K562 (cell line): ENCODE data around the gene ADAM19. TPM values are rescaled to one million over a fixed set of nuclear protein-coding genes. Genes with fewer than 3 reads are reported as not detected.

Experiments used
- ATAC-seq: fragments of 200-7000 bp; cut with Tn5 transposase; 3 replicates; pipeline ENCODE4 v1.9.1; 2020; ENCODE audit warnings: moderate library complexity
- BruUV-seq: library from RNA; stranded (reverse); fragments of 400-500 nt; replicated peaks from 2 replicates; lab custom pipeline; 2021; lab: Mats Ljungman, UMichigan
- CTCF ChIA-PET: fragments of 300-600 bp; formaldehyde crosslinking; extraction: SDS; loops from one replicate; lab custom pipeline; 2021; ENCODE audit warnings: low intra/inter-chr PET ratio; lab: Yijun Ruan, JAX
- POLR2A ChIA-PET: fragments of 300-600, 350-650 bp; sonication (Branson Sonifier 250); formaldehyde crosslinking; extraction: SDS; loops from one replicate; lab custom pipeline; 2021; ENCODE audit warnings: antibody characterized with exemption, inconsistent platforms; lab: Yijun Ruan, JAX
- DNase-seq, 4 experiments: peaks; one replicate each; pipeline versions ENCODE4 v3.0.0 to v3.0.0-alpha.2; 2011 to 2018; ENCODE audit warnings: low spot score in 3 of 4, mixed read lengths in 3 of 4; ENCODE audit errors: extremely low read depth in 1 of 4
- FAIRE-seq: peaks from 2 replicates; lab custom pipeline; 2011; peaks lifted over from hg19 to GRCh38; lab: Jason Lieb, UNC
- H2AFZ ChIP-seq: 2 replicates; pipeline ENCODE4 v1.6.0; 2011; ENCODE audit warnings: low read depth, low read length, control low read depth, inconsistent platforms
- H3K27ac ChIP-seq: fragments of 200-600 bp; 3 replicates; pipeline ENCODE4 v1.8.0; 2011; ENCODE audit warnings: low read depth, mild to moderate bottlenecking, control low read depth, inconsistent platforms, low read length, moderate library complexity, mixed read lengths; ENCODE audit errors: extremely low read depth
- H3K27me3 ChIP-seq, 2 experiments: fragments of 300-600 bp in 1 of 2; 2 replicates in 1 of 2; 3 replicates in 1 of 2; pipeline versions ENCODE4 v1.6.0 to v1.8.0; 2011; ENCODE audit warnings: inconsistent platforms in 2 of 2, low read length in 2 of 2, mild to moderate bottlenecking in 1 of 2, mixed read lengths in 1 of 2, moderate library complexity in 1 of 2; ENCODE audit not compliant: control insufficient read depth in 2 of 2, insufficient read depth in 2 of 2
- H3K36me3 ChIP-seq: fragments of 300-600 bp; 3 replicates; pipeline ENCODE4 v1.8.0; 2011; ENCODE audit warnings: mild to moderate bottlenecking, low read length, inconsistent platforms; ENCODE audit not compliant: control insufficient read depth, insufficient read depth
- H3K4me1 ChIP-seq, 2 experiments: fragments of 200-600 bp in 1 of 2; replicated peaks in 1 of 2; 2 replicates in 1 of 2; 3 replicates in 1 of 2; pipeline versions ENCODE4 v1.5.1 to v1.8.0; 2011; ENCODE audit warnings: inconsistent platforms in 2 of 2, low read length in 2 of 2, mild to moderate bottlenecking in 1 of 2, mixed read lengths in 1 of 2, moderate library complexity in 1 of 2; ENCODE audit not compliant: control insufficient read depth in 2 of 2, insufficient read depth in 2 of 2
- H3K4me2 ChIP-seq: 2 replicates; pipeline ENCODE4 v1.6.1; 2011; ENCODE audit warnings: low read length, control low read depth, inconsistent platforms, mixed read lengths; ENCODE audit not compliant: insufficient read depth
- H3K4me3 ChIP-seq: fragments of 200-600 bp; sonication (generic), shearing (Covaris generic); 2 replicates; pipeline ENCODE4 v1.5.1; 2016; ENCODE audit warnings: control low read depth, inconsistent platforms
- H3K79me2 ChIP-seq: fragments of 200-600 bp; 3 replicates; pipeline ENCODE4 v1.8.0; 2011; ENCODE audit warnings: low read length, inconsistent platforms; ENCODE audit not compliant: control insufficient read depth, insufficient read depth
- H3K9ac ChIP-seq, 2 experiments: 2 replicates each; pipeline versions ENCODE4 v1.6.0 to v1.6.1; 2011; ENCODE audit warnings: low read depth in 2 of 2, low read length in 2 of 2, control low read depth in 1 of 2, inconsistent platforms in 1 of 2, mild to moderate bottlenecking in 1 of 2, mixed read lengths in 1 of 2; ENCODE audit not compliant: insufficient read depth in 1 of 2
- H3K9me1 ChIP-seq: one replicate; pipeline ENCODE4 v1.6.0; 2011; ENCODE audit warnings: inconsistent platforms, mild to moderate bottlenecking, low read length, moderate library complexity; ENCODE audit not compliant: control insufficient read depth, insufficient read depth
- H3K9me3 ChIP-seq: replicated peaks from 2 replicates; pipeline ENCODE4 v1.5.1; 2011; ENCODE audit warnings: low read depth, low read length, inconsistent platforms; ENCODE audit not compliant: control insufficient read depth, insufficient read depth
- H4K20me1 ChIP-seq: replicated peaks from 2 replicates; pipeline ENCODE4 v1.6.1; 2011; ENCODE audit warnings: low read length, inconsistent platforms, mixed read lengths; ENCODE audit not compliant: control insufficient read depth, insufficient read depth
- ADNP ChIP-seq: fragments of 200-800 bp; sonication (Bioruptor generic); IDR thresholded peaks from 2 replicates; pipeline ENCODE4 v1.6.1; 2016; ENCODE audit warnings: missing genetic modification characterization, missing compliant biosample characterization
- EP400 ChIP-seq: fragments of 450-650 bp; IDR thresholded peaks from 2 replicates; pipeline ENCODE4 v1.6.1; 2017; ENCODE audit warnings: antibody characterized with exemption, mild to moderate bottlenecking, moderate library complexity
- ESRRA ChIP-seq: fragments of 450-650 bp; IDR thresholded peaks from 2 replicates; pipeline ENCODE4 v1.6.1; 2014; ENCODE audit warnings: low read depth, mild to moderate bottlenecking, moderate library complexity, borderline replicate concordance
- ETV5 ChIP-seq: sonication (generic); formaldehyde crosslinking; IDR thresholded peaks from 2 replicates; pipeline ENCODE4 v1.4.0; 2020; ENCODE audit warnings: low read depth, mild to moderate bottlenecking, missing genetic modification reagents
- FUS ChIP-seq: fragments of 200-400 bp; formaldehyde crosslinking; optimal IDR thresholded peaks from 2 replicates; pipeline ENCODE3; 2017; ENCODE audit warnings: low read depth, low read length
- KAT2B ChIP-seq: IDR thresholded peaks from one replicate; pipeline ENCODE4 v1.6.1; 2012; ENCODE audit warnings: low read depth, mild to moderate bottlenecking, control low read depth, inconsistent platforms, low read length, moderate library complexity
- MAFF ChIP-seq: IDR thresholded peaks from 2 replicates; pipeline ENCODE4 v1.6.1; 2012; ENCODE audit warnings: low read length, improper control_type of control experiment
- MCM5 ChIP-seq: fragments of 450-650 bp; IDR thresholded peaks from 2 replicates; pipeline ENCODE4 v1.6.1; 2016; ENCODE audit warnings: low read depth
- NR4A1 ChIP-seq, 2 experiments: fragments of 250-450 bp in 1 of 2; fragments of 450-650 bp in 1 of 2; sonication (Bioruptor Pico) in 1 of 2; IDR thresholded peaks; 2 replicates each; pipeline versions ENCODE4 v1.4.0 to v1.6.1; 2016 to 2020; ENCODE audit warnings: mild to moderate bottlenecking in 2 of 2, missing compliant biosample characterization in 1 of 2, missing genetic modification characterization in 1 of 2, moderate library complexity in 1 of 2
- PHB2 ChIP-seq: fragments of 450-650 bp; IDR thresholded peaks from 2 replicates; pipeline ENCODE4 v1.6.1; 2017; ENCODE audit warnings: low read depth
- PML ChIP-seq: IDR thresholded peaks from 2 replicates; pipeline ENCODE4 v1.6.1; 2012; ENCODE audit warnings: low read length, inconsistent platforms
- PYGO2 ChIP-seq: fragments of 450-650 bp; IDR thresholded peaks from 2 replicates; pipeline ENCODE4 v1.6.1; 2016; ENCODE audit warnings: mild to moderate bottlenecking, missing genetic modification characterization, moderate library complexity, missing compliant biosample characterization
- RBM39 ChIP-seq: fragments of 200-400 bp; formaldehyde crosslinking; optimal IDR thresholded peaks from 2 replicates; pipeline ENCODE3; 2018; ENCODE audit warnings: low read depth, low read length
- U2AF1 ChIP-seq: fragments of 200-400 bp; formaldehyde crosslinking; optimal IDR thresholded peaks from 2 replicates; pipeline ENCODE3; 2017; ENCODE audit warnings: mild to moderate bottlenecking, low read depth, low read length, moderate library complexity
- U2AF2 ChIP-seq: fragments of 200-400 bp; formaldehyde crosslinking; optimal IDR thresholded peaks from 2 replicates; pipeline ENCODE3; 2017; ENCODE audit warnings: low read depth, mild to moderate bottlenecking, low read length
- ZFP36 ChIP-seq: fragments of 150-350 bp; IDR thresholded peaks from 2 replicates; pipeline ENCODE4 v1.6.1; 2018; ENCODE audit warnings: low read length, low read depth; ENCODE audit not compliant: partially characterized antibody
- ZNF445 ChIP-seq: fragments of 250-450 bp; sonication (Bioruptor Pico); IDR thresholded peaks from 2 replicates; pipeline ENCODE4 v1.4.0; 2020; ENCODE audit warnings: low read depth, mild to moderate bottlenecking, moderate library complexity
- ZNF764 ChIP-seq: fragments of 250-450 bp; sonication (Bioruptor Pico); IDR thresholded peaks from 2 replicates; pipeline ENCODE4 v1.4.0; 2020; ENCODE audit warnings: low read depth, mild to moderate bottlenecking, moderate library complexity
- WGBS: fragments of 100-300 bp; shearing (Covaris generic); methylation state at CpG from one replicate; pipeline ENCODE4 v1.1.6; 2016; ENCODE audit warnings: low coverage, mixed read lengths; ENCODE audit not compliant: insufficient coverage; ENCODE audit errors: missing lambda C conversion rate; 5-methylcytosine and 5-hydroxymethylcytosine counted together
- in situ Hi-C: fragments of 300-500 bp; cut with MboI; formaldehyde crosslinking; loops from 4 replicates; pipeline ENCODE4 v1.15.0; 2018; ENCODE audit warnings: inconsistent platforms, mixed read lengths
- intact Hi-C: fragments of 100-400 bp; cut with micrococcal nuclease; formaldehyde crosslinking; loops from 2 replicates; pipeline ENCODE4 v1.14.2; 2022
- polyA plus RNA-seq, 8 experiments: library from polyadenylated mRNA; depleted of rRNA in 4 of 8; stranded (reverse) in 5 of 8; unstranded in 3 of 8; fragments of >200 nt; fragmentation: Nextera tagmentation in 2 of 8; fragmentation: Illumina TruSeq in 1 of 8; extraction: Ambion mirVana in 2 of 8; extraction: Trizol in 1 of 8; gene quantifications; 2 replicates each; pipeline versions ENCODE4 v1.2.1 to v1.2.3, GENCODE V29; 2011 to 2014; ENCODE audit warnings: inconsistent platforms in 1 of 8, missing spikeins in 1 of 8
- total RNA-seq, 7 experiments: library from RNA; depleted of rRNA in 6 of 7; stranded (reverse); fragments of >200 nt in 6 of 7; fragmentation: Illumina TruSeq in 2 of 7; extraction: Trizol in 2 of 7; gene quantifications; 2 replicates each; pipeline versions ENCODE4 v1.2.1 to v1.2.3, GENCODE V29; 2011 to 2021; ENCODE audit warnings: low replicate concordance in 1 of 7
- TF ChIP-seq, protein P1 (sequence below): fragments of 250-450 bp; sonication (Bioruptor Pico); IDR thresholded peaks from 2 replicates; pipeline ENCODE4 v1.4.0; 2020; ENCODE audit warnings: mild to moderate bottlenecking, moderate library complexity

ADAM19 gene
- total and polyA plus RNA-seq, 9 of the 15 experiments (the other 6 are each of a cell fraction or from before 2014, with no cell fraction given), result 0.11 to 1.1 (median 0.43) TPM

DNA sequence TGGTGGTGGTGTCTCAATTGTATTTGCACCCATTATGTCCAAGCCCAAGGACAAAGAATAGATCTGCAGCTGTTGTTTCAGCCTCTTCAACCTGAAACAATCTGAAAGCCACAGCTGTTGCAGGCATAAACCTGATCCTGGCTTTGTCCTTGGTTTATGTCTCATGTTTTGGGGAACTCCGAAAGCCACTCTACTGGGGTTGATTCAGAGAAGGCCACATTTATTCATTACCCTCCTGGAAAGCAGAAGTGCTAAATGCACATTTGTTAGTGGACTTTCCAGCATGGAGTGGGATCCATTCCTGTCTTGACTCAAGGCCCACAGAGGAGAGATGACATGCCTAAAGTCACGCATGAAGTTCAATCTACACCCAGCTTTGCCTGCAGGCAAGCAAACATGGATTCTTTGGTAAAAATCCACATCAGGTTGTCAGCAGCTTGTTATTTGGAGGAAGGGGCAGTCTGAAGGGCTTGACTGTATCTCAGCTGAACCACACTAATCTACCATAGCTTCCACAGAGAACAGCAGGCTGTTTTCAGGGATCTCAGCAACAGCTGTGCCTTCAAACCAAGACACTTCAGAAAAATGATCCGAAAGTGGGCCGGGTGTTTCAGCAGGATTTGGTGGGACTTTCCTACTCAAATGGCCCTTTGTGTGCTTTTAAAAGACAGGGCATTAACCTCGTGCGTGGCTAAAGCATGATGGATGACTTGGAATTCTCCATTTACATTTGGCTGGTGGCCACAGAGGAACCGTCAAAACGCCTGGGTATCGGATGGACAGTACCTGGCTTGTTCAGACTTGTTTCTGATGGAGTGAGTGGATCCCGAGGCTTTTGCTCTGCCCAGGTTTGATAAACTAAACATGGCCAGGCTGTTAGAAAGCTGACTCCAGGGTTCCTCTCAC is 36.2 kb upstream of the ADAM19 start (continued):
- no peak for TF ChIP-seq FUS
- no peak for TF ChIP-seq MCM5
- TF ChIP-seq MAFF, result no peak
- TF ChIP-seq ZFP36, result no peak
- TF ChIP-seq RBM39, result no peak
- TF ChIP-seq ADNP (tag), result no peak
- TF ChIP-seq PML, result no peak
- TF ChIP-seq ETV5, result no peak

DNA sequence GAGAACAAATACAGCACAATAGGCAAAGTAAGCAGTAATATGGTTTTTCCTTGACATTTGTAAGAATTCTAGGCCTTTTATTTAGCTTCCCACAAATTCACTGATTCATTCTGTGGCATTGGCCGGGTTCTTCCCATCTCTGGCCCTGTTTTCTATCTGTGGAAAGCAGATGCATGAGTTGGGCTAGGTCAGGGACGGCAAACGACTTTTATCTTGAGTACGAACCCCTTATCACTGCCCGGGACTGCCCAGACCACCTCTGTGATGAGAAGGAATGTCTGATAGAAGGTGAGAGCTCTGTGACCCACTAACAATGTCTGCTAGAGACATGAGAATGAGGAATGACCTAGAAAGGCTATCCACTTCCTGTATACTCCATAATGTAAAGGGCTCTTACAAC is 35.4 kb upstream of the ADAM19 start:
- no peaks in the 10 kb centered on the region for H3K36me3 ChIP-seq
- DNase-seq, result peak; percentile 54 to 86 (median 67)
- in situ Hi-C loops, result no loop called here
- H3K4me2 ChIP-seq, result peak overlapping the region; percentile 16
- no TSS peak for BruUV-seq
- H3K27ac ChIP-seq, result peak overlapping the region; percentile 31; the same call in 2 of the 3 replicates
- peak overlapping the region; percentile 86 for H2AFZ ChIP-seq
- no peak overlapping the region for H3K4me3 ChIP-seq
- ATAC-seq, result peak; percentile 86
- WGBS, result 0% methylated on average over 5 of the region's 5 CpGs
- H3K9me1 ChIP-seq, result no peaks in the 10 kb centered on the region
- H4K20me1 ChIP-seq, result no peaks in the 10 kb centered on the region
- H3K79me2 ChIP-seq, result no peaks in the 10 kb centered on the region
- CTCF ChIA-PET, result no interaction called here
- POLR2A ChIA-PET, result interaction anchor here (1.0 kb wide), 1 partner anchor 13 kb away, joined by 4 read pairs; no protein-coding TSS in a partner anchor
- 0 out of 2 replicates have a peak, but pooled peaks cover 2% of the 10 kb centered on the region for H3K9me3 ChIP-seq
- intact Hi-C loops, result no loop called here
- H3K9ac ChIP-seq, result no peak overlapping the region
- peaks cover 11 to 32% of the 10 kb centered on the region in 2 experiments; a peak in 4 of 5 replicates for H3K4me1 ChIP-seq
- FAIRE-seq, result peak; percentile 86
- H3K27me3 ChIP-seq, result no peaks in the 10 kb centered on the region
- TF ChIP-seq EP400 (peak; percentile 25; the same call in 1 of the 2 replicates), U2AF1 (no peak), U2AF2 (no peak), PYGO2 (no peak), PHB2 (peak; percentile 83), ZNF445 (CRISPR knock-in tag) (no peak), ESRRA (peak; percentile 31; the same call in 1 of the 2 replicates), NR4A1 (CRISPR knock-in tag; IDR thresholded peaks at IDR 0.05) (no peak), NR4A1 (tag; IDR thresholded peaks at IDR 0.05) (peak; percentile 75), ZNF764 (CRISPR knock-in tag) (no peak), KAT2B (no peak)
- TF ChIP-seq, protein P1, sequence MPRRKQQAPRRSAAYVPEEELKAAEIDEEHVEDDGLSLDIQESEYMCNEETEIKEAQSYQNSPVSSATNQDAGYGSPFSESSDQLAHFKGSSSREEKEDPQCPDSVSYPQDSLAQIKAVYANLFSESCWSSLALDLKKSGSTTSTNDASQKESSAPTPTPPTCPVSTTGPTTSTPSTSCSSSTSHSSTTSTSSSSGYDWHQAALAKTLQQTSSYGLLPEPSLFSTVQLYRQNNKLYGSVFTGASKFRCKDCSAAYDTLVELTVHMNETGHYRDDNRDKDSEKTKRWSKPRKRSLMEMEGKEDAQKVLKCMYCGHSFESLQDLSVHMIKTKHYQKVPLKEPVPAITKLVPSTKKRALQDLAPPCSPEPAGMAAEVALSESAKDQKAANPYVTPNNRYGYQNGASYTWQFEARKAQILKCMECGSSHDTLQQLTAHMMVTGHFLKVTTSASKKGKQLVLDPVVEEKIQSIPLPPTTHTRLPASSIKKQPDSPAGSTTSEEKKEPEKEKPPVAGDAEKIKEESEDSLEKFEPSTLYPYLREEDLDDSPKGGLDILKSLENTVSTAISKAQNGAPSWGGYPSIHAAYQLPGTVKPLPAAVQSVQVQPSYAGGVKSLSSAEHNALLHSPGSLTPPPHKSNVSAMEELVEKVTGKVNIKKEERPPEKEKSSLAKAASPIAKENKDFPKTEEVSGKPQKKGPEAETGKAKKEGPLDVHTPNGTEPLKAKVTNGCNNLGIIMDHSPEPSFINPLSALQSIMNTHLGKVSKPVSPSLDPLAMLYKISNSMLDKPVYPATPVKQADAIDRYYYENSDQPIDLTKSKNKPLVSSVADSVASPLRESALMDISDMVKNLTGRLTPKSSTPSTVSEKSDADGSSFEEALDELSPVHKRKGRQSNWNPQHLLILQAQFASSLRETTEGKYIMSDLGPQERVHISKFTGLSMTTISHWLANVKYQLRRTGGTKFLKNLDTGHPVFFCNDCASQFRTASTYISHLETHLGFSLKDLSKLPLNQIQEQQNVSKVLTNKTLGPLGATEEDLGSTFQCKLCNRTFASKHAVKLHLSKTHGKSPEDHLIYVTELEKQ (CRISPR knock-in tag), result no peak
